ENCODE results near the gene LHX2. TPM values are rescaled to one million over a fixed set of nuclear protein-coding genes. Genes with fewer than 3 reads are reported as not detected.
A peak's percentile ranks its signal among the peaks of the same experiment; 100 is the strongest.

LHX2 gene
- total and polyA plus RNA-seq, 10 donors = 0.20 to 0.35 (median 0.28) TPM; not detected in 5

DNA sequence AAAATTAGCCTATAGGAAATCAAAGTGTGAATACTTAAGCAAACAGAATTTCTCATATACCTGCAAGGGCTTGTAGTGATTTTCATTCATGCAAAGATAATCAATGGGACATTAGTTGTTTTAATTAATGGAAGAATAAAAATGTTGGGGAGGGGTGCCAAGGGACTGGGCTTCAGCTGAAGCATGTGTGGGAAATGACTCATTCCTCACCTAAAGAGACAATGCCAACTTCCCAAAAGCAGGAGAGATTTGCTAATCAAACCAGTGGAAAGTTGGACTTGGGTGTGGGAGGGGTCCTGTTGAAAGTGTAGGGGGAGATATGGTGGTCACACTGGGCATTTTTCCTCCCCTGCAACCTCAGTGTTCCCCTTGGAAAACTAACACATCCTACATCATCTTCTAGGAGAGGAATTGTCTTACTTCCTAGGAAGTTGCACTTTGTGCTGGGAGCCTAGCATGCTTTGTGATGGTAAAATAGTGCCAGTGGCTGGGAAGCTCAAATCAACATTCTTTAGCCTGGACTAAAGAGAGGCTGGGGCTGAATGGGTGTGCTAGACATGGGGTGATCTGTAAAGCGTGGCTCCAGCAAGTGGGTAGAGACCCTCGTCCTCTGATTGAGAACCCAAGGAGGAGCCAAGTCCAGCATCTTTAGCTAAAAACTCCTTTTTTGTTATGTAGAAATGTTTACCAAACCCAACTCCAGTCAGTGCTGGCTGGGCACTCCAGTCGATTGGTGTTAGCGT is 6.4 kb upstream of the LHX2 start:
- DNase-seq = no peak
- peaks cover 8 to 100% (median 100%) of the 10 kb centered on the region in 7 donors for H3K27me3 ChIP-seq (replicated peaks in 1 of 7)
- H3K36me3 ChIP-seq = no peaks in the 10 kb centered on the region
- H3K4me3 ChIP-seq = no peak overlapping the region
- peaks cover 9 to 45% (median 22%) of the 10 kb centered on the region in 6 donors for H3K4me1 ChIP-seq
- WGBS, 5 donors = 13 to 25% (median 16%) methylated on average over 4 of the region's 4 CpGs
- intact Hi-C loops (cut with DNase I; ENCODE audit: low total_unique reads) = no loop called here
- H3K27ac ChIP-seq = no peak overlapping the region
- no peaks in the 10 kb centered on the region for H3K9me3 ChIP-seq
- TF ChIP-seq, protein P1, sequence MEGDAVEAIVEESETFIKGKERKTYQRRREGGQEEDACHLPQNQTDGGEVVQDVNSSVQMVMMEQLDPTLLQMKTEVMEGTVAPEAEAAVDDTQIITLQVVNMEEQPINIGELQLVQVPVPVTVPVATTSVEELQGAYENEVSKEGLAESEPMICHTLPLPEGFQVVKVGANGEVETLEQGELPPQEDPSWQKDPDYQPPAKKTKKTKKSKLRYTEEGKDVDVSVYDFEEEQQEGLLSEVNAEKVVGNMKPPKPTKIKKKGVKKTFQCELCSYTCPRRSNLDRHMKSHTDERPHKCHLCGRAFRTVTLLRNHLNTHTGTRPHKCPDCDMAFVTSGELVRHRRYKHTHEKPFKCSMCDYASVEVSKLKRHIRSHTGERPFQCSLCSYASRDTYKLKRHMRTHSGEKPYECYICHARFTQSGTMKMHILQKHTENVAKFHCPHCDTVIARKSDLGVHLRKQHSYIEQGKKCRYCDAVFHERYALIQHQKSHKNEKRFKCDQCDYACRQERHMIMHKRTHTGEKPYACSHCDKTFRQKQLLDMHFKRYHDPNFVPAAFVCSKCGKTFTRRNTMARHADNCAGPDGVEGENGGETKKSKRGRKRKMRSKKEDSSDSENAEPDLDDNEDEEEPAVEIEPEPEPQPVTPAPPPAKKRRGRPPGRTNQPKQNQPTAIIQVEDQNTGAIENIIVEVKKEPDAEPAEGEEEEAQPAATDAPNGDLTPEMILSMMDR (IDR thresholded peaks at IDR 0.05 in 8 of 11, conservative IDR thresholded peaks at IDR 0.05 in 3 of 11) = no peak

DNA sequence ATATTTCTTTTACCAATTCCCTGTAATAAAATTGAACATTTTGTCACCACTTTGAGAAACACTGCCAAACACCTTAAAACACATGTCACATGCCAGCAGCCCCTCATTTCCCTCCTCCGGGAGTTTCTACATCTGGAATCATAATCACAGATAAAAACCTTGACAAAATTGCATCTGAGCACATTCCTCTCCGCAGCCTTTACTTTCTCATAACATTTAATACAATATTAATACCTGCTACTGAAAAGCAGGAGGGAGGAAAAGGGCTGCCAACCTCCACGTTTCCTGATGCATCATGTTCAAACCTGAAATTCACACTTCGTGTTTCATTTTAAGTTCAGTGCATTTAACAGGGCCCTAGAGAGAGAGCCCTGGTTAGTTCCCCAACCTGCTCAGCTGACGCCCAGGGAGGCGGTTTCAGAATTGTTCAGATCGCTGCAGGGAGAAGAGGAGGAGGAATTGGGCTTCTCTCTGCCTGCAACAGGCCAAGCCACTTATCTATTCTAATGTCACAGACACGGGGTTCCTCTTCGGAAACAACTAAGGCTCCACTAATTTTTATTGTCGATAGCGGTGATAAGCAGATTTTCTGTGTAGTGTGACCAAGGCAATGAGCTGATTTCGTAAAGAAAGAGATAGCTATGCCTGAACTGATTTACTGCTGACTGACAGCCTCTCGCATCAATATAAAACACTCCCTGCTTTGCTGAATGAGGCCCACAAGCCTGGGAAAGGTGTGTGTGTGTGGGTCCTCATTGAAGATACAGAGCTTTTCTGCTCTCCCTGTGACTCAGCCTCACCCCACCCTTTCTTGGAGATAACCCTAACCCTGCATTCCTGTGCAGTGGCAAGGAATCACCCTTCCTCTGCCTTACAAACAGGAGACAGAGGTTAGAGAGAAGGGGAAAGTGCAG is 4.9 kb upstream of the LHX2 start:
- Histone ChIP-seq H3K4me3 (no peak overlapping the region), H3K27ac (no peak overlapping the region), H3K27me3 (replicated peaks in 1 of 7) (peaks cover 10 to 100% (median 100%) of the 10 kb centered on the region in 7 donors), H3K4me1 (peaks cover 18 to 52% (median 31%) of the 10 kb centered on the region in 6 donors), H3K9me3 (no peaks in the 10 kb centered on the region), H3K36me3 (no peaks in the 10 kb centered on the region)
- DNase-seq = no peak
- WGBS, 5 donors = 5 to 14% (median 9%) methylated on average over 13 of the region's 13 CpGs
- intact Hi-C loops (cut with DNase I; ENCODE audit: low total_unique reads) = no loop called here
- TF ChIP-seq POLR2AphosphoS5 (IDR thresholded peaks at IDR 0.05) (no peak), POLR2A (IDR thresholded peaks at IDR 0.05) (no peak)
- TF ChIP-seq, protein P1 (IDR thresholded peaks at IDR 0.05 in 8 of 11, conservative IDR thresholded peaks at IDR 0.05 in 3 of 11) = no peak

DNA sequence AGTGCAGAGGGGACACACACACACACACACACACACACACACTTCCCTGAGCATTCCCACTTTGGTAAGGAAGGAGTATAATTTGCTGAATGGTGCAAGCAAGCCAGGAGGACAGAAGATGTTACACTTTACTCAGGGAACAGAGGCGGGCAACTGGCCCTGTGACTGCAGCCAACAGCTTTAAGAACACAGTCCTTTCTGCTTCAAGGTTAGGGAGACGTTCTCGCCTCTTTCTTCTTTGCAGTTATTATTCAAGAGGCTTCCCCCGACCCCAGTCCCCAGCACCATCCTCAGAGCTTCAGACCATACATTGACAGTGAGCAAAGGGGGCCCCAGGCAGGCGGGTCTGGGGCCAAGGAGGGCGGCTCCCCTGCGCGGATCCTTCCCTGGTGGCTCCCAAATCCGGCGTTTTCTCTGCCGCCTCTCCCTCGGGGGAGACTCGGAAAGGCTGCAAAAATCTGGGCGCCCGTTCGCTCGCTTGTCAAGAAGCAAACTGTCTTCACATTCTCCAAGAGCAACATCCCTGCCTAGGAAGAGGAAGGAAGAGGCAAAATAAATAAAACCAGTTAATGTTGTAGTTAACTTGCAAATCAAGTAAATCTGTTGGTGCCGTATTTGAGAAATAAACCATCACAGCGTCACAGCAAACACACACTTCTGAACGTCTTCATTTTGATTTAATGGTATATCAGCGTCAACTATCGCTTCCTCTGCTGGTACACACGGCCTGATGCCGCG is 3.8 kb upstream of the LHX2 start:
- WGBS, 5 donors = 5 to 10% (median 8%) methylated on average over 24 to 25 of the region's 25 CpGs
- H3K27ac ChIP-seq = no peak overlapping the region
- no peak for TF ChIP-seq POLR2AphosphoS5 (IDR thresholded peaks at IDR 0.05)
- TF ChIP-seq, protein P1 (IDR thresholded peaks at IDR 0.05 in 8 of 11, conservative IDR thresholded peaks at IDR 0.05 in 3 of 11) = no peak
- TF ChIP-seq POLR2A (IDR thresholded peaks at IDR 0.05) = no peak
- no peak for DNase-seq
- peaks cover 10 to 100% (median 100%) of the 10 kb centered on the region in 7 donors for H3K27me3 ChIP-seq (replicated peaks in 1 of 7)
- no peaks in the 10 kb centered on the region for H3K36me3 ChIP-seq
- peaks cover 27 to 62% (median 42%) of the 10 kb centered on the region in 6 donors for H3K4me1 ChIP-seq
- H3K4me3 ChIP-seq = peak overlapping the region in 3 of 8 donors; percentile 8 to 55 (median 22)
- H3K9me3 ChIP-seq = no peaks in the 10 kb centered on the region
- intact Hi-C loops (cut with DNase I; ENCODE audit: low total_unique reads) = no loop called here
